GM19043 (cell line): ENCODE data around the gene SLC6A12.
"Not testable (repeated sequence)": the region's sequence is repeated elsewhere in the genome, so short reads cannot be mapped to it uniquely, and the experiment has no call there.

Experiments
- ATAC-seq: cut with Tn5 transposase; IDR thresholded peaks from one replicate; pipeline ENCODE4 v1.9.1; 2021; ENCODE audit warnings: low read depth; ENCODE audit not compliant: unreplicated experiment

SLC6A12 gene

GRCh38 chr12:202081-202731 lies 11.8 kb downstream of the SLC6A12 start:
- ATAC-seq, result no peak

GRCh38 chr12:201361-201760 lies 12.6 kb downstream of the SLC6A12 start:
- ATAC-seq, result no peak

- ATAC-seq, result no peak
These were observed 15.3 kb downstream of the SLC6A12 start for GRCh38 chr12:198705-199104.

DNA sequence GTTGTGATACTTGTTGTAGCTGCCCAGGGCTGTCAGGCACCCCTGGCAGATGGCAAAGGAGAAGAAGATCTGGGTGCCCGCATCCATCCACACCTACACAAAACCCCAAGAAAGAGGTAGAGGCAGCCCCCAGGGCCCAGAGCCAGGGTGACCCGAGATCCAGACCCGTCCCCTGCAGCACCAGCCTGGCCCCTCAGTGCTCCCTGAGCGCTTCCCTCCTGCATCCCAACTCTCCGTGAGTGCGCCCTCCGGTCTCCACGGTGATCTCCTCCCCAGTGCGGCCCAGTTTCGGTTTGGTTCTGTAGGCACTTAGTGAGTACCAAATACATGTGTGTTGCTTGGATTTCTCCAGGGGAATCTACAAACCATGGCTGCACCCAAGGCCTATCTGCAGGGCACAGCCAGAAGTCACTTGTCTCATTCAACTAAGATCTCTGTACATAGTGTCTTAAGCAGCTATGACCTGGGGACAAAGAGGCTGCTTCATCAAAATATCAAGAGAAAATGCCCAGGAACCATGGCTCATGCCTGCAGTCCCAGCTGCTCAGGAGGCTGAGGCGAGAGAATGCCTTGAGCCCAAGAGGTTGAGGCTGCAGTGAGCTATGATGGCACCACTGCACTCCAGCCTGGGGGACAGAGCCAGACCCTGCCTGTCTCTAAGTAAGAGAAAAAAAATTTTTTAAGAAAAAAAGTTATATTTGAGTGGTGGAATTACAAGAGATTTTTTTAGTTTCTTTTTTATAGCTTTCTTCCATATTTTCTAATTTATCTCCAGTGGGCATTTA lies 15.9 kb downstream of the SLC6A12 start:
- no peak for ATAC-seq

GRCh38 chr12:197347-197746 lies 16.6 kb downstream of the SLC6A12 start:
- ATAC-seq, result no peak

DNA sequence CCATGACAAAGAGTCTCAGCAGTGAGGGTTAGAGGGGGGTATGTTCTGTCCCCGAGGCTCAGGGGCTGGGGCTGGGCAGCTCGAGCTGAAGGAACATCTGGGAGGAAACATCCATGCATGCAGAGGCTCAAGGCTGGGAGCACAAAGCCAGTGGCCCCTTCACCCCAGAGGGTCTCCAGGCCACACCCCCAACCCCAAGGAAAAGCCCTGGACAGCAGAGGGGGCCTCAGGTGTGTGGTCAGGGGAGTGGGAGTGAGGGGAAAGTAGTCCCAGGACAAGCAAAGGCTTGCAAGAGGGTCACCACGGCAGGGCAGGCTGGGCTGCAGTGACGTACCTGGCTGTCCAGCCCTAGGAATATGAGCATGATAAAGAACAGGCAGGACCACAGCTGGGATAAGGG lies 17.5 kb downstream of the SLC6A12 start:
- no peak for ATAC-seq

DNA sequence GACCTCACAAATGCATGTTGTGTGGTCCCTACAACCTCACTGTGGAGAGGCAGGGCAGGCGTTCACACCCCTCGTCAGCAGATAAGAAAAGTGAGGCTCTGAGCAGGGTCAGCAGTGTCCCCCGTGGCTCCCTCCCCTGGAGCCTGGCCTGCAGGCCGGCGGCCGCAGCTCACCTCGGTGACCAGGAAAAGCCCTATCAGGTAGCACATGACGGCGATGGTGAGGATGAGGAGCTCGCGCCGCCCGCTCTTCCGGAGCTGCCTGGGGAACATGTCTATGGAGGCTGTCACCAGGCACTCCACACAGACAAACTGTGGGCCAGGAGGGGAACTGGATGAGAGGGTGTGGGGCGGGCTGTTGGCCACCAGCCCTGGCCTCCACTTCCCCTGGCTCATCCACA lies 18.0 kb downstream of the SLC6A12 start:
- no peak for ATAC-seq

DNA sequence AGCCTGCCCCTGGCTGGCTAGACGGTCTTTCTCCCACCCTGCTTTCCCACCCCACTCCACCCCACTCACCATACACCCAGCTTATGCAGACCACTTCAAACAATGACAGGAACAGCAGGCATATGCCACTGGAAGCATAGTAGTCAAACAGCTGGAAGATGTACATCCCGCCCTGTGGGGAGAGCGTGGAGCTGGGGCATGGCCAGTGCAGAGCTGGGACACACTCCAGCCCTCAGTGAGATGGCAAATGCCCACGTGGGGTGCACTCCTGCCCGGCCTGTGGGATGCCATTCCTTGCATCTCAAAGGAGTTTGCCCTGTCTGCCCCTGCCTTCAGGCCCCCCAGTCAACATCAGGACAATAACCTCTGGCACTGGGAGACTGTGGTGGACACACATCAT lies 18.8 kb downstream of the SLC6A12 start:
- ATAC-seq, result no peak

- no peak for ATAC-seq
These were observed 19.7 kb downstream of the SLC6A12 start for GRCh38 chr12:194276-194675.

DNA sequence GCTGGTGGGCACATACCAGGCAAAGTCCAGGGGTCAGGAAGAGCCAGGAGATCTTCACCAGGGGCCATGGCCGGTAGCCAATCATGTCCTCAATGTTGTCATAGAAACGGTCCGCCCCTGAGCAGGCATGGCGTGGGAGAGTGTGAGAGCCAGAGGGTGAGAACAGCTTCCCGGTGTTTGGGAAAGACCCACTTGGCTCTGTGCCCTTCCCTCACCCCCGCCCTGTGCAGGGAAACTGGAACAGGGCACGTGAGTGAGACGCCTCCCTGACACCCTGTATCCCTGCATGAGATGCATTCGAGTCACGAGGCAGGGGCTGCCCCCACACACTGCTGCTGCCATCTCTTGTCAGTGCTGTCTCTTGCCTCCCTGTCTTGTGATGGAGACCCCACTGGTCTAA lies 20.7 kb downstream of the SLC6A12 start:
- no peak for ATAC-seq

DNA sequence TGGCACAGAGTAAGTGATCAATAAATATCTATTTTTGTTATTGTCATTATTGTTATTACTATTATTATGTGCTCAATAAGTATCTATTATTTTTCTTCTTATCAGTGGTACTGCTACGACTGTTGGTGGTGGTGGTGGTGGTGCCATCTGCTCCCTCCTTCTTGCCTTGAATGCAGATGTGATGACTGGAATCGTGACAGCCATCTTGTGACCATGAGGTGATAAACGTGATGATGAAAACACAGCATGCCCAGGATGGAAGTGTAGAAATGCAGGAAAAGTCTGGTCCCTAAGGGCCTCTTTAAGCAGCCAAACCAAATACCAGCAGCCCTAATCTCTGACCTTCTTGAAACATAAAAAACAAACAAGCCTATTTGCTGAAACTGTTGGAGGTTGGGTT lies 22.4 kb downstream of the SLC6A12 start:
- no peak for ATAC-seq

- ATAC-seq, result no peak
These were observed 23.1 kb downstream of the SLC6A12 start for GRCh38 chr12:190881-191280.

DNA sequence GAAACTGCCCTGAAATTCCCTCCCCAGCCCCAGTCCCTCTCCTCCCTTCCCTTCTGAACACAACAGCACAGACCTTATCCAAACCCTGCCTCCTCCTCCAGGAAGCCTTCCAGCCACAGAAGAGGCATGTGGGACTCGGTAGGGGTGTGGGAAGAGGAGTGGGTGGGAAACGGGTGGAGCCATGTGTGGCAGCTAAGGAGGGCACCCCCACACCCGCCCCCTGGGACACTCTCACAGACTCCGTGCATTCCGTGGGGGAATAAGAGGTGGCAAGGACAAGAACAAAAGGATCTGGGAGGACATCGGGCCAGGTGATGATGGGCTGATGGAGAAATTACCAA lies 24.4 kb downstream of the SLC6A12 start:
- no peak for ATAC-seq

GRCh38 chr12:188910-189621 lies 24.9 kb downstream of the SLC6A12 start:
- ATAC-seq, result no peak

GRCh38 chr12:187986-188909 lies 25.7 kb downstream of the SLC6A12 start:
- not testable (repeated sequence) for ATAC-seq

DNA sequence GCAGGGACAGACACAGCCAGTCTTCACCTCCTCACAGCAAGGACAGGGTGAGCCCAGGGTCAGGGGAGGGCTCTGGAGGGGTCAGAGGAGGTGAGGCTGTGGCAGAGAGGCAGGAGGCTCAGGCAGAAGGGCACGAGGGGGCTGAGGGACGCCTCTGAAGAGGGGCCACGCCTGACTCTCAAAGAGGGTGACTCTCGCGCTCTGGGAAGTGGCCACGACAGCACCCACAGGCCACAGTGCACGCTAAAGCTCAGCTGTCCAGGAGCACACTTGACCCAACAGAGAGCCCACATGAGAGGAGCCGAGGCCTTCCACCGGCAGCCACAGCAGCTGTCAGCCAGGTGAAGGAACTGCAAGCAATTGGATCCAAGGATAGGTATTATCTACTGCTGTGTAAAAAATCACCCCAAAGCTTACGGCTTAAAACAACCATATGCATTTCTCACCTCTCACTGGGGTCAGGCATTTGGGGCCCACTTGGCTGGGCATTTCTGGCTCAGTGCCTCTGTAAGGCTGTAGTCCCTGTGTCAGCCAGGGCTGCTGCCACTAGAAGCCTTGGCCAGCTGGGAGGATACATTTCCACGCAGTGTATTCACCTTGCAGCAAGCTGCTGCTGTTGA lies 27.8 kb downstream of the SLC6A12 start:
- ATAC-seq, result no peak

DNA sequence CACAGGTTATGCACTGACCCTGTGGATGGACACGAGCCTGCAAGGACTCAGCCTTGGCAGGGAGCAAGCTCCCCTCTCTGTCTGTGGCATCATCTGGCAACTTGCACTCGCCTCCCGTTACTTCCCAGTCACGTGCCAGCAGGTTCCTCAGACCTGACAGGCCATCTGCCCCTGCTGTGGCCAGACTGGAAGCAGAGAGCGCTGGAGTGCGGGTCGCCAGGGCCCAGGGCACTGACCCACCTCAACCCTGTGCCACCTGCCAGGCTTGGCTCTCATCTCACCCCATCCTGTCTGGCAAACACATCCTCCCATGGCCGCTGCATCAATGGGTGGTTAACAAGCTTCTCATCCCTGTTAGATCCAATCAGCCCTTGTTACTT lies 28.4 kb downstream of the SLC6A12 start:
- no peak for ATAC-seq

GRCh38 chr12:184811-185575 lies 29.0 kb downstream of the SLC6A12 start:
- ATAC-seq, result no peak

GRCh38 chr12:182381-182892 lies 31.5 kb downstream of the SLC6A12 start:
- ATAC-seq, result no peak
